Right ventricle myocardium inferior (tissue), 1 donor: Measurements from ENCODE around the gene TBCD. TPM values are rescaled to one million over a fixed set of nuclear protein-coding genes. Genes with fewer than 3 reads are reported as not detected.
A peak's percentile ranks its signal among the peaks of the same experiment; 100 is the strongest.

Source experiments
- ATAC-seq: fragments of 200-7000 bp; cut with Tn5 transposase; one replicate; pipeline ENCODE4 v1.9.1; 2020; ENCODE audit warnings: mild to moderate bottlenecking, moderate library complexity
- DNase-seq: peaks from one replicate; pipeline ENCODE4 v3.0.0; 2021; ENCODE audit errors: missing footprints
- intact Hi-C: fragments of 100-400 bp; cut with DNase I; formaldehyde crosslinking; loops from one replicate; pipeline ENCODE4 v1.11.0; 2022
- total RNA-seq: library from RNA; stranded (reverse); fragmentation: NEBNext Ultra II Directional; extraction: Animal tissue kit (Norgen Biotek cat#: 25700); gene quantifications from one replicate; pipeline ENCODE4 v1.2.1, GENCODE V29; 2021
- donor health status: DM: no; HTN: yes; CAD: no; lungs with severe emphysema.

Gene TBCD
- total RNA-seq, 1 donor from 2014 or later = 43.4 TPM

- DNase-seq = no peak
- intact Hi-C loops = no loop called here
- ATAC-seq = no peak
Measured at GRCh38 chr17:82836823-82837357, 85.0 kb downstream of the TBCD start.

- ATAC-seq (no peak), DNase-seq (no peak)
- intact Hi-C loops = no loop called here
Measured at GRCh38 chr17:82837586-82838320, 85.9 kb downstream of the TBCD start.

GRCh38 chr17:82838386-82839063, 86.7 kb downstream of the TBCD start:
- ATAC-seq (peak; percentile 63), DNase-seq (peak; percentile 80)
- intact Hi-C loops = no loop called here

- DNase-seq (no peak), ATAC-seq (no peak)
- intact Hi-C loops = loop anchor here (10.0 kb wide), 1 partner anchor 75 kb away; no protein-coding TSS in a partner anchor
Measured at GRCh38 chr17:82839617-82840292, 87.9 kb downstream of the TBCD start, which contains the start of gene ZNF750. TSS of gene ZNF750 (minus strand) at chr17:82840022. CDS start at chr17:82832454, 7,568 bp downstream.

GRCh38 chr17:82840431-82840831, 88.6 kb downstream of the TBCD start:
- intact Hi-C loops = loop anchor here (10.0 kb wide), 1 partner anchor 74 kb away; no protein-coding TSS in a partner anchor
- DNase-seq (no peak), ATAC-seq (no peak)

GRCh38 chr17:82841921-82842596, 90.2 kb downstream of the TBCD start:
- ATAC-seq (no peak), DNase-seq (no peak)
- intact Hi-C loops = loop anchor here (10.0 kb wide), 1 partner anchor 73 kb away; no protein-coding TSS in a partner anchor

- no peak for DNase-seq
- ATAC-seq = no peak
- intact Hi-C loops = loop anchor here (2.0 to 10.0 kb wide), 2 partner anchors 61 to 71 kb away; no protein-coding TSS in a partner anchor
Measured at GRCh38 chr17:82843904-82844680, 92.2 kb downstream of the TBCD start.

- no peak for DNase-seq
- intact Hi-C loops = loop anchor here (1.0 to 10.0 kb wide), 4 partner anchors 27 to 70 kb away; no protein-coding TSS in a partner anchor
- no peak for ATAC-seq
Measured at GRCh38 chr17:82844796-82845162, 92.9 kb downstream of the TBCD start.

- intact Hi-C loops = loop anchor here (1.0 to 10.0 kb wide), 4 partner anchors 26 to 70 kb away; no protein-coding TSS in a partner anchor
- DNase-seq = peak; percentile 72
- peak; percentile 71 for ATAC-seq
Measured at GRCh38 chr17:82845163-82845807, 93.4 kb downstream of the TBCD start.

- ATAC-seq (peak; percentile 54), DNase-seq (no peak)
- intact Hi-C loops = loop anchor here (10.0 kb wide), 1 partner anchor 69 kb away; no protein-coding TSS in a partner anchor
Measured at GRCh38 chr17:82846061-82846691, 94.3 kb downstream of the TBCD start.

- no peak for ATAC-seq
- intact Hi-C loops = loop anchor here (10.0 kb wide), 1 partner anchor 67 kb away; no protein-coding TSS in a partner anchor
Measured at GRCh38 chr17:82848022-82848592, 96.2 kb downstream of the TBCD start.

GRCh38 chr17:82849076-82849945, 97.4 kb downstream of the TBCD start:
- DNase-seq (no peak), ATAC-seq (no peak)
- intact Hi-C loops = loop anchor here (10.0 kb wide), 1 partner anchor 65 kb away; no protein-coding TSS in a partner anchor

More at GRCh38 chr17:82848022-82848592, 96.2 kb downstream of the TBCD start:
- DNase-seq = no peak

- DNase-seq (no peak), ATAC-seq (no peak)
- intact Hi-C loops = no loop called here
Measured at GRCh38 chr17:82851381-82851780, 99.5 kb downstream of the TBCD start.

- no peak for ATAC-seq
- no peak for DNase-seq
- intact Hi-C loops = no loop called here
Measured at GRCh38 chr17:82854226-82854625, 102.4 kb downstream of the TBCD start.

GRCh38 chr17:82856361-82856760, 104.5 kb downstream of the TBCD start:
- DNase-seq = no peak
- no peak for ATAC-seq
- intact Hi-C loops = no loop called here
